Prostate gland (tissue), 2 donors: ENCODE measurements around the gene BMP7.

Source experiments
- CTCF ChIP-seq, 4 experiments: fragments of 200-600 bp in 2 of 4; fragments of 450-650 bp in 2 of 4; sonication (generic) in 2 of 4; IDR thresholded peaks; 1 replicate in 3 of 4; 2 replicates in 1 of 4; pipeline ENCODE4 v1.5.1; 2016 to 2019; ENCODE audit warnings: antibody characterized with exemption in 4 of 4, mild to moderate bottlenecking in 2 of 4, moderate library complexity in 2 of 4
- POLR2A ChIP-seq: fragments of 450-650 bp; IDR thresholded peaks from one replicate; pipeline ENCODE4 v1.6.1; 2016; ENCODE audit warnings: antibody characterized with exemption, mild to moderate bottlenecking
- POLR2AphosphoS5 ChIP-seq: sonication (generic); formaldehyde crosslinking; IDR thresholded peaks from one replicate; pipeline ENCODE4 v1.6.1; 2017; ENCODE audit warnings: antibody characterized with exemption

GRCh38 chr20:57315083-57315975, 48.9 kb upstream of the BMP7 start:
- no peak for TF ChIP-seq POLR2A
- TF ChIP-seq CTCF (IDR thresholded peaks at IDR 0.05) = no peak
- no peak for TF ChIP-seq POLR2AphosphoS5
